Fibroblast of lung (primary cell): ENCODE measurements around the gene ALPP. TPM values are rescaled to one million over a fixed set of nuclear protein-coding genes. Genes with fewer than 3 reads are reported as not detected.
"Not testable (repeated sequence)": the region's sequence is repeated elsewhere in the genome, so short reads cannot be mapped to it uniquely, and the experiment has no call there.

Source experiments
- DNase-seq, 2 donors: peaks; one replicate each; pipeline versions ENCODE4 v3.0.0 to v3.0.0-alpha.2; 2010; ENCODE audit warnings: low read depth in 2 of 2
- H2AFZ ChIP-seq: 2 replicates; pipeline ENCODE4 v1.5.1; 2012; ENCODE audit warnings: low read length, control low read depth, inconsistent platforms
- H3K27ac ChIP-seq: 2 replicates; pipeline ENCODE4 v1.5.1; 2011; ENCODE audit warnings: low read length, control low read depth; ENCODE audit not compliant: insufficient read depth
- H3K27me3 ChIP-seq: 2 replicates; pipeline ENCODE4 v1.5.1; 2011; ENCODE audit warnings: mild to moderate bottlenecking, low read length; ENCODE audit not compliant: control insufficient read depth, insufficient read depth
- H3K36me3 ChIP-seq: 2 replicates; pipeline ENCODE4 v1.5.1; 2011; ENCODE audit warnings: low read length; ENCODE audit not compliant: control insufficient read depth, insufficient read depth
- H3K4me1 ChIP-seq: 2 replicates; pipeline ENCODE4 v1.5.1; 2011; ENCODE audit warnings: low read length; ENCODE audit not compliant: control insufficient read depth, insufficient read depth; ENCODE audit errors: extremely low read depth
- H3K4me2 ChIP-seq: 2 replicates; pipeline ENCODE4 v1.5.1; 2011; ENCODE audit warnings: low read length, control low read depth; ENCODE audit not compliant: insufficient read depth; ENCODE audit errors: extremely low read depth
- H3K4me3 ChIP-seq, 4 experiments: fragments of 200-600 bp in 1 of 4; sonication (generic) in 1 of 4; replicated peaks in 1 of 4; 2 replicates each; pipeline ENCODE4 v1.5.1; 2011 to 2016; ENCODE audit warnings: low read length in 4 of 4, low read depth in 3 of 4, mild to moderate bottlenecking in 3 of 4, control low read depth in 2 of 4, inconsistent platforms in 1 of 4, mixed read lengths in 1 of 4; ENCODE audit not compliant: insufficient read depth in 1 of 4; ENCODE audit errors: control extremely low read depth in 1 of 4
- H3K79me2 ChIP-seq: 2 replicates; pipeline ENCODE4 v1.5.1; 2012; ENCODE audit warnings: mild to moderate bottlenecking, low read length, inconsistent platforms; ENCODE audit not compliant: control insufficient read depth, insufficient read depth
- H3K9ac ChIP-seq: 2 replicates; pipeline ENCODE4 v1.5.1; 2011; ENCODE audit warnings: mild to moderate bottlenecking, low read length, control low read depth; ENCODE audit not compliant: insufficient read depth
- H3K9me3 ChIP-seq: 2 replicates; pipeline ENCODE4 v1.5.1; 2012; ENCODE audit warnings: low read depth, low read length; ENCODE audit not compliant: control insufficient read depth, insufficient read depth
- H4K20me1 ChIP-seq: 2 replicates; pipeline ENCODE4 v1.5.1; 2011; ENCODE audit warnings: low read length; ENCODE audit not compliant: control insufficient read depth, insufficient read depth; ENCODE audit errors: extremely low read depth
- CTCF ChIP-seq, 2 donors: IDR thresholded peaks in 1 of 2; conservative IDR thresholded peaks in 1 of 2; 1 replicate in 1 of 2; 2 replicates in 1 of 2; pipeline ENCODE4 v1.5.1; 2011 to 2012; ENCODE audit warnings: low read length in 2 of 2, control low read depth in 1 of 2, inconsistent platforms in 1 of 2, low read depth in 1 of 2, mild to moderate bottlenecking in 1 of 2
- EZH2 ChIP-seq: IDR thresholded peaks from 2 replicates; pipeline ENCODE4 v1.5.1; 2012; ENCODE audit warnings: low read length, control low read depth, mild to moderate bottlenecking; ENCODE audit errors: missing control alignments
- polyA plus RNA-seq, 2 donors: library from polyadenylated mRNA; depleted of rRNA in 1 of 2; stranded (reverse) in 1 of 2; unstranded in 1 of 2; fragments of >200 nt; gene quantifications; 2 replicates each; pipeline ENCODE4 v1.2.1, GENCODE V29; 2011 to 2012; ENCODE audit warnings: missing spikeins in 1 of 2
- total RNA-seq: library from RNA; depleted of rRNA; stranded (reverse); fragments of >200 nt; gene quantifications from 2 replicates; pipeline ENCODE4 v1.2.1, GENCODE V29; 2014

The ALPP gene
- total and polyA plus RNA-seq, 2 donors (not counting 1 experiment from before 2014, with no cell fraction given) = not detected

DNA sequence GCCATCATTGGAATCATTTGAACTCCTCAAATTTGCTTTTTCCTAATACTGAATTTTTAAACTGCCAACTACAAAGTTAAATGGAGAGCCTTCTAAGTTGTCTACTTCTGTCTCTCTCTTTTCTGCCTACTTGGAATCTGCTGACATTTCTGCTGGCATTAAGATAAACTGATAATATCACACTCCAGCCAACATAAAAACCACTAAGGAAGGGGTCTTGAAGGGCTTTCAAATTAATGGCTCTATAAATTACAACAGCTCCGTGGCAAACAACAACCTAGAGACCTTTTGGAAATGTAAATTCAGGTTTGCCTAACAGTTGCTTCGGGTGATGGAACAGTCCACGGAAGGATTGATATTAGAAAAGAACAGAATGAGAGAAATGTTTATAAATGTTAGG lies 12.1 kb downstream of the ALPP start:
- no peak overlapping the region for H3K27ac ChIP-seq
- DNase-seq = no peak
- H3K4me3 ChIP-seq = no peak overlapping the region
- H4K20me1 ChIP-seq = no peaks in the 10 kb centered on the region
- no peaks in the 10 kb centered on the region for H3K4me1 ChIP-seq
- peaks cover 51% of the 10 kb centered on the region for H3K27me3 ChIP-seq
- H3K4me2 ChIP-seq = no peak overlapping the region
- TF ChIP-seq CTCF (conservative IDR thresholded peaks at IDR 0.05 in 1 of 2, IDR thresholded peaks at IDR 0.05 in 1 of 2; ENCODE audit: low read depth in 1 of 2, low read length in 2 of 2) (no peak), EZH2 (no peak)
- no peaks in the 10 kb centered on the region for H3K9me3 ChIP-seq
- H3K36me3 ChIP-seq = no peaks in the 10 kb centered on the region
- no peaks in the 10 kb centered on the region for H3K79me2 ChIP-seq
- H2AFZ ChIP-seq = no peak overlapping the region
- no peak overlapping the region for H3K9ac ChIP-seq

DNA sequence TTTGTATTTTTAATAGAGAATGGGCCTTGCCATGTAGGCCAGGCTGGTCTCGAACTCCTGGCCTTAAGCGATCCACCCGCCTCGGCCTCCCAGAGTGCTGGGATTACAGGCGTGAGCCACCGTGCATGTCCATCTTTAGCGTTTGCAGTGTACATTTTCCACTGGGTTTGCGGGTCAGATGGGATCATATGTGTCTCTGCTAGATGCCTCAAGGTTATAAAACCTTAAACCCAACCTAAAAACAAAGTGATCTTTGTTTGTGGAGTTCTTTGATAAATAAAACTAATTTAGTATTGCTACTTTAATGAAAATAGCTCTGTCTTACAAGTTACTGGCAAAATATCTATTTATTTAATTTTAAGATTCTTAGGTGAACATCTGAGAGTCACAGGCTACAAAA lies 15.0 kb downstream of the ALPP start:
- no peak overlapping the region for H3K27ac ChIP-seq
- no peaks in the 10 kb centered on the region for H3K4me1 ChIP-seq
- H3K36me3 ChIP-seq = no peaks in the 10 kb centered on the region
- H3K9ac ChIP-seq = no peak overlapping the region
- no peaks in the 10 kb centered on the region for H3K79me2 ChIP-seq
- no peak for DNase-seq
- no peak overlapping the region for H2AFZ ChIP-seq
- H3K4me3 ChIP-seq = no peak overlapping the region
- no peaks in the 10 kb centered on the region for H4K20me1 ChIP-seq
- H3K9me3 ChIP-seq = no peaks in the 10 kb centered on the region
- peaks cover 23% of the 10 kb centered on the region for H3K27me3 ChIP-seq
- TF ChIP-seq CTCF (conservative IDR thresholded peaks at IDR 0.05 in 1 of 2, IDR thresholded peaks at IDR 0.05 in 1 of 2; ENCODE audit: low read depth in 1 of 2, low read length in 2 of 2) (no peak), EZH2 (no peak)
- H3K4me2 ChIP-seq = no peak overlapping the region

- H3K27me3 ChIP-seq = peaks cover 15% of the 10 kb centered on the region
- not testable (repeated sequence) for H3K9ac ChIP-seq, H3K9me3 ChIP-seq, H2AFZ ChIP-seq, H3K4me3 ChIP-seq, H3K79me2 ChIP-seq, DNase-seq, H3K4me2 ChIP-seq, H3K36me3 ChIP-seq, H3K27ac ChIP-seq, H4K20me1 ChIP-seq, H3K4me1 ChIP-seq
Measured at GRCh38 chr2:232394431-232394830, 15.9 kb downstream of the ALPP start.

GRCh38 chr2:232395586-232395985 lies 17.0 kb downstream of the ALPP start:
- no peak overlapping the region for H3K9ac ChIP-seq
- H3K4me3 ChIP-seq = no peak overlapping the region
- no peak overlapping the region for H2AFZ ChIP-seq
- H4K20me1 ChIP-seq = no peaks in the 10 kb centered on the region
- no peak for DNase-seq
- no peak overlapping the region for H3K27ac ChIP-seq
- H3K79me2 ChIP-seq = no peaks in the 10 kb centered on the region
- H3K27me3 ChIP-seq = peaks cover 5% of the 10 kb centered on the region
- no peak overlapping the region for H3K4me2 ChIP-seq
- no peaks in the 10 kb centered on the region for H3K9me3 ChIP-seq
- no peaks in the 10 kb centered on the region for H3K36me3 ChIP-seq
- H3K4me1 ChIP-seq = no peaks in the 10 kb centered on the region
- TF ChIP-seq EZH2 (no peak), CTCF (conservative IDR thresholded peaks at IDR 0.05 in 1 of 2, IDR thresholded peaks at IDR 0.05 in 1 of 2; ENCODE audit: low read depth in 1 of 2, low read length in 2 of 2) (no peak)
